GM19397 (cell line): ENCODE measurements around the gene GSTM4.
"Not testable (repeated sequence)": the region's sequence is repeated elsewhere in the genome, so short reads cannot be mapped to it uniquely, and the experiment has no call there.

Source experiments
- ATAC-seq: cut with Tn5 transposase; IDR thresholded peaks from one replicate; pipeline ENCODE4 v1.9.1; 2021; ENCODE audit warnings: mild to moderate bottlenecking, moderate library complexity; ENCODE audit not compliant: unreplicated experiment

The GSTM4 gene

DNA sequence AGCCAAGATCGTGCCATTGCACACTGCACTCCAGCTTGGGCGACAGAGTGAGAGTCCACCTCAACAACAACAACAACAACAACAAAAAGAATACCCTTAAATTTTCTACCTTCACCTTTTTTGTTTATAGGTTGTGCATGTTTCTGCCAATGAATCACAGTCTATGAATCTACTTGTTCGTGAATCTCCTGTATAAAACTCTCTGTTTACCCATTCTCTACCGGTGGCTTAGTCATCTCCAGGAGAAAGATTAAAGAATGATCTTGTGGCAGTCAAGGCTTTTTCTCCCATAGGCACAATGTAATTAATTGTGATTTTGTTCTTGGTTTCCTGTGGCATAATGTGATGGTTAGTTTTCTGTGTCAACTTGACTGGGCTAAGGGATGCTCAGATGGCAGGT, 42.0 kb downstream of the GSTM4 start:
- ATAC-seq, result not testable (repeated sequence)

DNA sequence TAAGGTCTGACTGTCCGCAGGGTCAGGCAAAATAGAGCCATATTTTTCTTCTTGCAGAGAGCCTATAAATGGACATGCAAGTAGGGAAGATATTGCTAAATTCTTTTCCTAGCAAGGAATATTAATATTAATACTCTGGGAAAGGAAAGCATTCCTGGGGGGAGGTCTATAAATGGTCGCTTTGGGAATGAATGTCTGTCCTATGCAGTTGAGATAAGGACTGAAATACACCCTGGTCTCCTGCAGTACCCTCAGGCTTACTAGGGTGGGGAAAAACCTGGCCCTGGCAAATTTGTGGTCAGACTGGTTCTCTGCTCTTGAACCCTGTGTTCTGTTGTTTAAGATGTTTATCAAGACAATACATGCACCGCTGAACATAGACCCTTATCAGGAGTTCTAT, 47.0 kb downstream of the GSTM4 start:
- not testable (repeated sequence) for ATAC-seq

DNA sequence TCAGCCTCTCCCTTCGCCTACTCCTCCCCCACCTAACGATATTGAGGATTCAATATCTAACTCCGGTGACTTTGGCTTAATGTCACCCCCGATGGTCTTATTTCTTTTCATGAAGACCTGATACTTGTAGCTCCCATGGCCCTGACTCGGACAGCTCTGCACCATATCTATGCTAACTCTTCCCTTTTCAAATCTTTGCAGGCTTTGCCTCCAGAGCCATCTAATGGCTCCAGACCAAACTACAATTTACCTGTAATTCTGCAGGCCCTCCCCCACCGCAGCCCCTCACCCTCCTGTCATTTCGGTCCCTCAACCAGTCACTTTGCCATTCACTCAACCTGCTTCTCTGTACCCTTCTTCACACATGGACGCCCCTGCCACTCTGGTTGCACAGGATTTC, 48.3 kb downstream of the GSTM4 start:
- ATAC-seq, result no peak

DNA sequence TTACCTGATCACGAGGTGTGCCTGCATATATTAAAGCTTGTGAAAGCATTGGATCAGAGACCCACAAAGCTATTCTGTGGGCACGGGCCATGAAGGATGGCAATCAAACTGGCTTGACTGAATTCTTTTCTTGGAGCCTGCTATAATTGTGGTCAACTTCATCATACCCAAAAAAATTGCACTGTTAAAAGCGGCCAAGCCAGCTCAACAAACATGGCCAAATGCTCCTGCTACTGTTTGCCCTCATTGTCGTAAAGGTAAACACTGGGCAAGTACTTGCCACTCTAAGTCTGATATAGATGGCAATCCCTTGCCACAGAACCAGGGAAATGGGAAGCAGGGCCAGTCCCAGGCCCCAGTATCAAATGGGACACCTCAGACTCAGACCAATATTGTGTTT, 49.5 kb downstream of the GSTM4 start:
- ATAC-seq, result no peak

DNA sequence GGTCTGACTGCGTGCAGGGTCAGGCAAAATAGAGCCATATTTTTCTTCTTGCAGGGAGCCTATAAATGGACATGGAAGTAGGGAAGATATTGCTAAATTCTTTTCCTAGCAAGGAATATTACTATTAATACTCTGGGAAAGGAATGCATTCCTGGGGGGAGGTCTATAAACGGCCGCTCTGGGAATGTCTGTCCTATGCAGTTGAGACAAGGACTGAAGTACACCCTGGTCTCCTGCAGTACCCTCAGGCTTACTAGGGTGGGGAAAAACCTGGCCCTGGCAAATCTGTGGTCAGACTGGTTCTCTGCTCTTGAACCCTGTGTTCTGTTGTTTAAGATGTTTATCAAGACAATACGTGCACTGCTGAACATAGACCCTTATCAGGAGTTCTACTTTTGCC, 53.0 kb downstream of the GSTM4 start:
- ATAC-seq, result not testable (repeated sequence)

DNA sequence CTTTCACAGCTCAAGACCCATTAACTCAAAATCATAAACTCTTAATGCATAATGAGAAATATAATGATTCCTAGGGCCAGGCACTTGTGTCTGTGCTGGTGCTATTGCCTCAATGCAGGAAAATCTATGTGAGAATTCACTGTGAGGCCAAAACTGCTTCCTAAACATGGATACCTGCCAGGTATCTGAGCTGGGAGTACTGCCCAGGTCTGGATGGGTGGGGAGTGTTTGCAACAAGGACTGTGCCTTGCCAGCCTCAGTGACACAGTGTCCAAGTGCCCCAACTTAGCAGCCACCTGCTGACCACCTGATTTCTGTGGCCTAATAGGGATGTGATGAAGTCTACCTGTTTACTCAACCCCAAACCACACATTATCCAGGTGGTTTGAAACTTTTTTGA, 53.9 kb downstream of the GSTM4 start:
- ATAC-seq, result not testable (repeated sequence)
